ENCODE results near the gene ANK3. TPM values are rescaled to one million over a fixed set of nuclear protein-coding genes. Genes with fewer than 3 reads are reported as not detected.

Gene ANK3
- polyA plus RNA-seq, 3 donors: not detected

DNA sequence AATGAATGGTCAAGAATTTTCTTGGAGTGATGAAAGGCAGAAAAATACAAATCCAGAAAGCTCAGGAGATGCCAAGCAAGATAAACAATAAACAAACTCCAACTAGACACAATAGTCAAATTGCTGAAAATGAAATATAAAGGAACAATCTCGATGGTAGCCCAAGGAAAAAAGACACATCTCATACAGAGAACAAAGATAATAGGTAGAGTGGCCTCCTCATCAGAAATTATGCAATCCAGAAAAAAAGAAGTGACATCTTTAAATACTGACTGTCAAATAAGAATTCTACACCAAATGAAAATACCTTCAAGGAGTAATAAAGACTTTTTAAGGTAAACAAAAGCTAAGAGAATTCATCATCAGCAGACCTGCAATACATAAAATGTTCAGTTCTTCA, 150.4 kb downstream of the ANK3 start:
- no peak overlapping the region for H3K4me3 Mint-ChIP-seq
- H3K36me3 Mint-ChIP-seq: no peaks in the 10 kb centered on the region
- Histone ChIP-seq H3K4me2 (replicated peaks; ENCODE audit: extremely low read depth, low read length, poor library complexity, severe bottlenecking) (no peak overlapping the region), H3K4me1 (ENCODE audit: control insufficient read depth in 1 of 2, insufficient read depth in 2 of 2, low read length in 2 of 2) (peaks cover 27 to 28% of the 10 kb centered on the region in 2 donors), H3K9ac (ENCODE audit: insufficient read depth, low read length, poor library complexity, severe bottlenecking) (no peak overlapping the region), H3K27ac (ENCODE audit: low read depth in 1 of 2, low read length in 2 of 2) (no peak overlapping the region), H2AFZ (ENCODE audit: insufficient read depth, low read depth, low read length, poor library complexity, severe bottlenecking) (no peak overlapping the region), H3K4me3 (replicated peaks in 1 of 3; ENCODE audit: low read depth in 2 of 3, low read length in 3 of 3) (no peak overlapping the region), H3K9me3 (replicated peaks in 1 of 2; ENCODE audit: control insufficient read depth in 1 of 2, insufficient read depth in 1 of 2, low read length in 2 of 2) (no peaks in the 10 kb centered on the region), H3K36me3 (replicated peaks in 1 of 2; ENCODE audit: control insufficient read depth in 1 of 2, insufficient read depth in 2 of 2, low read length in 2 of 2) (no peaks in the 10 kb centered on the region), H3K79me2 (ENCODE audit: insufficient read depth, low read length) (no peaks in the 10 kb centered on the region), H4K20me1 (ENCODE audit: insufficient read depth, low read length) (no peaks in the 10 kb centered on the region), H3K27me3 (ENCODE audit: control insufficient read depth in 2 of 2, insufficient read depth in 2 of 2, low read length in 2 of 2) (no peaks in the 10 kb centered on the region)
- peaks cover 0 to 2% (median 0%) of the 10 kb centered on the region in 7 donors for H3K9me3 Mint-ChIP-seq
- no peak for DNase-seq
- peaks cover 38% of the 10 kb centered on the region for H3K4me1 Mint-ChIP-seq
- intact Hi-C loops (cut with micrococcal nuclease): loop anchor here in 1 of 2 donors (10.0 kb wide), 1 partner anchor 46 kb away; no protein-coding TSS in a partner anchor
- H3K27ac Mint-ChIP-seq: no peak overlapping the region
- TF ChIP-seq, protein P1, sequence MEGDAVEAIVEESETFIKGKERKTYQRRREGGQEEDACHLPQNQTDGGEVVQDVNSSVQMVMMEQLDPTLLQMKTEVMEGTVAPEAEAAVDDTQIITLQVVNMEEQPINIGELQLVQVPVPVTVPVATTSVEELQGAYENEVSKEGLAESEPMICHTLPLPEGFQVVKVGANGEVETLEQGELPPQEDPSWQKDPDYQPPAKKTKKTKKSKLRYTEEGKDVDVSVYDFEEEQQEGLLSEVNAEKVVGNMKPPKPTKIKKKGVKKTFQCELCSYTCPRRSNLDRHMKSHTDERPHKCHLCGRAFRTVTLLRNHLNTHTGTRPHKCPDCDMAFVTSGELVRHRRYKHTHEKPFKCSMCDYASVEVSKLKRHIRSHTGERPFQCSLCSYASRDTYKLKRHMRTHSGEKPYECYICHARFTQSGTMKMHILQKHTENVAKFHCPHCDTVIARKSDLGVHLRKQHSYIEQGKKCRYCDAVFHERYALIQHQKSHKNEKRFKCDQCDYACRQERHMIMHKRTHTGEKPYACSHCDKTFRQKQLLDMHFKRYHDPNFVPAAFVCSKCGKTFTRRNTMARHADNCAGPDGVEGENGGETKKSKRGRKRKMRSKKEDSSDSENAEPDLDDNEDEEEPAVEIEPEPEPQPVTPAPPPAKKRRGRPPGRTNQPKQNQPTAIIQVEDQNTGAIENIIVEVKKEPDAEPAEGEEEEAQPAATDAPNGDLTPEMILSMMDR (IDR thresholded peaks at IDR 0.05): no peak
- no CpG with 5 or more reads among the region's 1 CpG for WGBS (ENCODE audit: insufficient coverage)
- H3K27me3 Mint-ChIP-seq (ENCODE audit: low read depth in 3 of 3): peaks cover 0 to 3% (median 0%) of the 10 kb centered on the region in 3 donors

DNA sequence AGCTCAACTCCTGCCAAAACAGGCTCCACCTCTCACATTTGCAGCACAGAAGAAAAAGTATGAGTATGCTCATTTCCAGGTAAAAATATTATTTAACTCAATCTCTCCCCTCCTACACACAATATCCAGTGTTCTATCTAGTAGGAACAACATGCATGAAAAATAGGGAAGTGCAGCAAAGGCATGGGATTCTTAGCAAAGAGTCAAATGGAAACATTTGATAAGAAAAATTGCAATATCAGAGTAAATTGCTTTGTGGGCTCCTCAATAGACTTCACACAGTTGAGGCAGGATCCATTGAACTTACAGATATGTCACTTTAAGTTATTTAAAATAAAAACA, 150.9 kb downstream of the ANK3 start:
- no peak overlapping the region for H3K4me3 Mint-ChIP-seq
- Histone ChIP-seq H3K9me3 (replicated peaks in 1 of 2; ENCODE audit: control insufficient read depth in 1 of 2, insufficient read depth in 1 of 2, low read length in 2 of 2) (no peaks in the 10 kb centered on the region), H3K27me3 (ENCODE audit: control insufficient read depth in 2 of 2, insufficient read depth in 2 of 2, low read length in 2 of 2) (no peaks in the 10 kb centered on the region), H2AFZ (ENCODE audit: insufficient read depth, low read depth, low read length, poor library complexity, severe bottlenecking) (no peak overlapping the region), H3K4me2 (replicated peaks; ENCODE audit: extremely low read depth, low read length, poor library complexity, severe bottlenecking) (no peak overlapping the region), H3K4me1 (ENCODE audit: control insufficient read depth in 1 of 2, insufficient read depth in 2 of 2, low read length in 2 of 2) (peaks cover 27 to 28% of the 10 kb centered on the region in 2 donors), H3K36me3 (replicated peaks in 1 of 2; ENCODE audit: control insufficient read depth in 1 of 2, insufficient read depth in 2 of 2, low read length in 2 of 2) (no peaks in the 10 kb centered on the region), H3K9ac (ENCODE audit: insufficient read depth, low read length, poor library complexity, severe bottlenecking) (no peak overlapping the region), H3K79me2 (ENCODE audit: insufficient read depth, low read length) (no peaks in the 10 kb centered on the region), H4K20me1 (ENCODE audit: insufficient read depth, low read length) (no peaks in the 10 kb centered on the region), H3K27ac (ENCODE audit: low read depth in 1 of 2, low read length in 2 of 2) (no peak overlapping the region), H3K4me3 (replicated peaks in 1 of 3; ENCODE audit: low read depth in 2 of 3, low read length in 3 of 3) (no peak overlapping the region)
- peaks cover 41% of the 10 kb centered on the region for H3K4me1 Mint-ChIP-seq
- TF ChIP-seq, protein P1 (IDR thresholded peaks at IDR 0.05): no peak
- H3K27ac Mint-ChIP-seq: peak overlapping the region in 3 of 7 donors; percentile 42 to 83 (median 75)
- peaks cover 0 to 3% (median 0%) of the 10 kb centered on the region in 3 donors for H3K27me3 Mint-ChIP-seq (ENCODE audit: low read depth in 3 of 3)
- intact Hi-C loops (cut with micrococcal nuclease): loop anchor here in 1 of 2 donors (10.0 kb wide), 1 partner anchor 46 kb away; no protein-coding TSS in a partner anchor
- no peaks in the 10 kb centered on the region for H3K36me3 Mint-ChIP-seq
- peak in 2 of 3 donors; percentile 8 to 10 for DNase-seq
- H3K9me3 Mint-ChIP-seq: peaks cover 0 to 2% (median 0%) of the 10 kb centered on the region in 7 donors

Measured in CD14-positive monocyte (primary cell).